Natural killer cell (primary cell): ENCODE results near the gene ZNF678. TPM values are rescaled to one million over a fixed set of nuclear protein-coding genes. Genes with fewer than 3 reads are reported as not detected.
A peak's percentile ranks its signal among the peaks of the same experiment; 100 is the strongest.

Experiments used
- ATAC-seq, 3 donors: fragments of 150-1000 bp in 2 of 3; fragments of 200-7000 bp in 1 of 3; cut with Tn5 transposase; 1 replicate in 1 of 3; 2 replicates in 2 of 3; pipeline ENCODE4 v1.10.0; 2021; ENCODE audit warnings: mild to moderate bottlenecking in 2 of 3, moderate library complexity in 2 of 3
- DNase-seq, 2 donors: peaks; one replicate each; pipeline versions ENCODE4 v3.0.0 to v3.0.0-alpha.2; 2013 to 2021; ENCODE audit warnings: mixed read lengths in 1 of 2
- H3K27ac ChIP-seq: one replicate; pipeline ENCODE4 v1.5.1; 2013; ENCODE audit warnings: mild to moderate bottlenecking, low read length
- H3K27me3 ChIP-seq: one replicate; pipeline ENCODE4 v1.6.1; 2013; ENCODE audit warnings: low read length; ENCODE audit not compliant: control insufficient read depth, insufficient read depth
- H3K36me3 ChIP-seq: one replicate; pipeline ENCODE4 v1.6.1; 2013; ENCODE audit warnings: low read length; ENCODE audit not compliant: control insufficient read depth, insufficient read depth
- H3K4me1 ChIP-seq: one replicate; pipeline ENCODE4 v1.6.1; 2013; ENCODE audit warnings: low read length; ENCODE audit not compliant: control insufficient read depth, insufficient read depth
- H3K4me3 ChIP-seq: one replicate; pipeline ENCODE4 v1.5.1; 2013; ENCODE audit warnings: low read length
- H3K9me3 ChIP-seq: one replicate; pipeline ENCODE4 v1.6.1; 2013; ENCODE audit warnings: low read length; ENCODE audit not compliant: control insufficient read depth, insufficient read depth
- H3K27ac Mint-ChIP-seq, 2 donors: one replicate each; pipeline ENCODE4 v1.8.0; 2022; ENCODE audit warnings: mild to moderate bottlenecking in 2 of 2, mixed read lengths in 2 of 2, moderate library complexity in 1 of 2
- H3K27me3 Mint-ChIP-seq, 2 donors: one replicate each; pipeline ENCODE4 v1.8.0; 2022; ENCODE audit warnings: low read depth in 2 of 2, mixed read lengths in 2 of 2
- H3K36me3 Mint-ChIP-seq: one replicate; pipeline ENCODE4 v1.8.0; 2022; ENCODE audit warnings: mixed read lengths
- H3K4me1 Mint-ChIP-seq, 2 donors: one replicate each; pipeline ENCODE4 v1.8.0; 2022; ENCODE audit warnings: mixed read lengths in 2 of 2
- H3K4me3 Mint-ChIP-seq: one replicate; pipeline ENCODE4 v1.8.0; 2022; ENCODE audit warnings: mild to moderate bottlenecking, moderate library complexity, mixed read lengths
- H3K9me3 Mint-ChIP-seq, 2 donors: one replicate each; pipeline ENCODE4 v1.8.0; 2022; ENCODE audit warnings: mixed read lengths in 2 of 2
- WGBS: methylation state at CpG from one replicate; pipeline ENCODE4 v1.1.7; 2013; ENCODE audit warnings: missing lambda C conversion rate; ENCODE audit not compliant: insufficient coverage; 5-methylcytosine and 5-hydroxymethylcytosine counted together
- intact Hi-C: fragments of 100-400 bp; cut with micrococcal nuclease; formaldehyde crosslinking; loops from one replicate; pipeline ENCODE4 v1.14.2; 2022
- total RNA-seq, 4 donors: library from RNA; stranded (reverse); fragments of 120-200 nt in 1 of 4; gene quantifications; one replicate each; pipeline versions ENCODE4 v1.2.3 to v1.2.4, GENCODE V29; 2013 to 2022
- TF ChIP-seq, protein P1 (sequence below): fragments of 200-600 bp; IDR thresholded peaks from one replicate; pipeline ENCODE4 v1.8.0; 2022; ENCODE audit warnings: antibody characterized with exemption

The ZNF678 gene
- total RNA-seq, 3 donors from 2014 or later (not counting 1 experiment from before 2014, with no cell fraction given), result 9.7 to 14.0 (median 10.7) TPM

DNA sequence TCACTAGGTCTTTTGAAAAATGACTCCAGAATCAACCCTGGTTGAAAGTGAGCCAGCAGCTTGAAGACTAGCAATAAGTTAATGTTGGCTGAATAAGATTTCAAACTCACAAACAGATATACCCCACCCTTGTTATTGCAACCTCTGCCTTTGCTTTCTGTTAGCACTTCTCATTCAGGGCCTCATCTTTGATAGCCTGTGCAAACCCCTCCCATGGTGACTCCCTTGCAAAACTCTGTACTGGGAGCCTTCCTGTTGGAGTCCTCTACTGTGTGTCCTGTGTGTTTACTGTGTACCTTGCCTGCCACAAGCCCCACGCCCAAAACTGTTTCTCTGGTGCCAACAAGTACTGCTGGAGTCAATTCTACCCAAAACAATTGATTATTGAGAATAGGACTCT is 50.2 kb downstream of the ZNF678 start:
- intact Hi-C loops, result no loop called here
- no peak overlapping the region for H3K4me3 Mint-ChIP-seq

DNA sequence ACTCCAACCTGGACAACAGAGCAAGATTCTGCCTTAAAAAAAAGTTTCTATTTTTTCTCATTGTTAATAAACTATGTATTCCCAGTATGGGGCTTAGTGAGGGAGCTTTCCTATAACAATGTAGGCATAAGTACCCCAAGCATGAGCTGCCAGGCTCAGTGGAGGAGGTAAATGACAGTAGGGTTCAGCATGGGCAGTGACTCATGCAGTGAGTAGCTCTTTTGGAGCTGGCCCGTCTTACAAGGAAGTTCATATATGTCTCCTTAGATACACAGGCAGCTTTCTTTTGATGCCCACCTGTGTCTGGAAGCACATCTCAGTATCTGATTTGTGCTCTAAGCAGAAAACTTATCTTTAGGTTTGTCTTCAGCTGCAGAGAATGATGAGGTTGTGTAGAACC is 57.9 kb downstream of the ZNF678 start:
- Mint-ChIP-seq H3K4me3 (no peak overlapping the region), H3K36me3 (peaks cover 8% of the 10 kb centered on the region), H3K27ac (no peak overlapping the region), H3K4me1 (peaks cover 10 to 15% of the 10 kb centered on the region in 2 donors), H3K27me3 (no peaks in the 10 kb centered on the region), H3K9me3 (peaks cover 2 to 14% of the 10 kb centered on the region in 2 donors)
- TF ChIP-seq, protein P1, sequence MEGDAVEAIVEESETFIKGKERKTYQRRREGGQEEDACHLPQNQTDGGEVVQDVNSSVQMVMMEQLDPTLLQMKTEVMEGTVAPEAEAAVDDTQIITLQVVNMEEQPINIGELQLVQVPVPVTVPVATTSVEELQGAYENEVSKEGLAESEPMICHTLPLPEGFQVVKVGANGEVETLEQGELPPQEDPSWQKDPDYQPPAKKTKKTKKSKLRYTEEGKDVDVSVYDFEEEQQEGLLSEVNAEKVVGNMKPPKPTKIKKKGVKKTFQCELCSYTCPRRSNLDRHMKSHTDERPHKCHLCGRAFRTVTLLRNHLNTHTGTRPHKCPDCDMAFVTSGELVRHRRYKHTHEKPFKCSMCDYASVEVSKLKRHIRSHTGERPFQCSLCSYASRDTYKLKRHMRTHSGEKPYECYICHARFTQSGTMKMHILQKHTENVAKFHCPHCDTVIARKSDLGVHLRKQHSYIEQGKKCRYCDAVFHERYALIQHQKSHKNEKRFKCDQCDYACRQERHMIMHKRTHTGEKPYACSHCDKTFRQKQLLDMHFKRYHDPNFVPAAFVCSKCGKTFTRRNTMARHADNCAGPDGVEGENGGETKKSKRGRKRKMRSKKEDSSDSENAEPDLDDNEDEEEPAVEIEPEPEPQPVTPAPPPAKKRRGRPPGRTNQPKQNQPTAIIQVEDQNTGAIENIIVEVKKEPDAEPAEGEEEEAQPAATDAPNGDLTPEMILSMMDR, result no peak
- no peaks in the 10 kb centered on the region for H3K36me3 ChIP-seq
- 100% methylated on average over 1 of the region's 1 CpG for WGBS
- ATAC-seq (no peak), DNase-seq (no peak)
- no peaks in the 10 kb centered on the region for H3K4me1 ChIP-seq
- no peaks in the 10 kb centered on the region for H3K27me3 ChIP-seq
- peaks cover 46% of the 10 kb centered on the region for H3K9me3 ChIP-seq
- no peak overlapping the region for H3K27ac ChIP-seq
- intact Hi-C loops, result no loop called here
- H3K4me3 ChIP-seq, result no peak overlapping the region

More for the DNA sequence above, 50.2 kb downstream of the ZNF678 start:
- DNase-seq (no peak), ATAC-seq (no peak)
- TF ChIP-seq, protein P1, result no peak
- 94% methylated on average over 1 of the region's 1 CpG for WGBS
- Mint-ChIP-seq H3K9me3 (peaks cover 0 to 5% of the 10 kb centered on the region in 2 donors), H3K4me1 (peaks cover 30 to 46% of the 10 kb centered on the region in 2 donors), H3K36me3 (peaks cover 15% of the 10 kb centered on the region), H3K27me3 (no peaks in the 10 kb centered on the region), H3K27ac (peak overlapping the region; percentile 41 to 66)
- no peak overlapping the region for H3K27ac ChIP-seq
- no peaks in the 10 kb centered on the region for H3K36me3 ChIP-seq
- H3K27me3 ChIP-seq, result no peaks in the 10 kb centered on the region
- no peak overlapping the region for H3K4me3 ChIP-seq
- H3K4me1 ChIP-seq, result no peaks in the 10 kb centered on the region
- peaks cover 40% of the 10 kb centered on the region for H3K9me3 ChIP-seq

DNA sequence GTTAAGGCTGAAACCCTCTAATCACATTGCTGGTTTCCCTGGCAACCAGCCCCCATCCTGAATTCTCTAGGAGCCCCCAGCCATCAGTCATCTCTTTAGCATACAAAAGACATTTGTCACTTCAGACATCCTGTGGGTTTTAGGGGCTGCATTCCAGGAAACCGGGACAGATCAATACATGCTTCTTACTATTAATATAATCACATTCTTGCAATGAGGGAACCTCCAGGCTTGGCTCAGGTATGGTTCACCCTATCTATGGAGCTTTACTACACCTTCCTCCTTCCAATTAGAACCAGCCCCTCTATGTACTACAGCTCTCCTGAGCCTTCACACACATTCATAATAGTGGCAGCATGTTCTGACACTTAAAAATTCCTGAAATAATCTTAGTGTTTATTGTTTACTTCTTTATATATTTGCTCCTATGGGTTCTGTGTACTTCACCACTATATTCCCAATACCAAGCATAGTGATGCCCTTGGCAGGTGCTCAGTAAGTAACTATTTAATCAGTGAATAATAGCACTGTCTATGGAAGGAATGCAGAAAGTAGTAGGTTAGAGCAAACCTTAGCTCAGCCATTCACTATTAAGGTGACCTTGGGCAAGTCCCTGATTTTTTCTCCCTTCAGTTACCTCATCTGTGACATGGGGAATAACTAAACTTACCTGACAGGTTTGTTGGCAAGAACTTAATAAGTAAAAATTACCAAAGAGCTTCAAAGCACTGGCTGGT is 59.6 kb downstream of the ZNF678 start:
- no peak overlapping the region for H3K27ac ChIP-seq
- Mint-ChIP-seq H3K4me3 (no peak overlapping the region), H3K9me3 (peaks cover 2 to 14% of the 10 kb centered on the region in 2 donors), H3K36me3 (peaks cover 12% of the 10 kb centered on the region), H3K27me3 (no peaks in the 10 kb centered on the region), H3K4me1 (peaks cover 10 to 18% of the 10 kb centered on the region in 2 donors), H3K27ac (no peak overlapping the region)
- H3K9me3 ChIP-seq, result peaks cover 42% of the 10 kb centered on the region
- no peaks in the 10 kb centered on the region for H3K27me3 ChIP-seq
- H3K36me3 ChIP-seq, result no peaks in the 10 kb centered on the region
- intact Hi-C loops, result no loop called here
- DNase-seq, result no peak
- no peak overlapping the region for H3K4me3 ChIP-seq
- H3K4me1 ChIP-seq, result no peaks in the 10 kb centered on the region
- no peak for ATAC-seq
- 94% methylated on average over 1 of the region's 1 CpG for WGBS
- TF ChIP-seq, protein P1, result no peak
